ENCODE measurements around the gene ZNF710. TPM values are rescaled to one million over a fixed set of nuclear protein-coding genes. Genes with fewer than 3 reads are reported as not detected.

ZNF710 gene
- total RNA-seq, 3 donors from 2014 or later = 30.9 to 42.7 (median 40.2) TPM

GRCh38 chr15:89998141-89998661, 2.9 kb upstream of the ZNF710 start:
- Histone ChIP-seq H3K36me3 (ENCODE audit: low read depth) (no peaks in the 10 kb centered on the region), H3K9me3 (no peaks in the 10 kb centered on the region), H3K4me3 (no peak overlapping the region), H3K4me1 (ENCODE audit: low read depth) (peaks cover 20% of the 10 kb centered on the region)
- no peak for TF ChIP-seq CTCF (IDR thresholded peaks at IDR 0.05)
- DNase-seq (no peak), ATAC-seq (peak; percentile 35)
- intact Hi-C loops (cut with DNase I, micrococcal nuclease) = no loop called here

GRCh38 chr15:89998923-89999675, 2.0 kb upstream of the ZNF710 start:
- DNase-seq (no peak), ATAC-seq (no peak)
- no peaks in the 10 kb centered on the region for H3K9me3 ChIP-seq
- intact Hi-C loops (cut with DNase I, micrococcal nuclease) = no loop called here
- H3K36me3 ChIP-seq (ENCODE audit: low read depth) = no peaks in the 10 kb centered on the region
- no peak for TF ChIP-seq CTCF (IDR thresholded peaks at IDR 0.05)
- no peak overlapping the region for H3K4me3 ChIP-seq
- H3K4me1 ChIP-seq (ENCODE audit: low read depth) = peaks cover 27% of the 10 kb centered on the region

GRCh38 chr15:89999676-90000185, 1.4 kb upstream of the ZNF710 start:
- DNase-seq (peak in 2 of 3 donors; percentile 58 to 64), ATAC-seq (peak; percentile 41)
- intact Hi-C loops (cut with DNase I, micrococcal nuclease) = no loop called here
- Histone ChIP-seq H3K36me3 (ENCODE audit: low read depth) (no peaks in the 10 kb centered on the region), H3K4me1 (ENCODE audit: low read depth) (peaks cover 34% of the 10 kb centered on the region), H3K9me3 (no peaks in the 10 kb centered on the region), H3K4me3 (no peak overlapping the region)
- no peak for TF ChIP-seq CTCF (IDR thresholded peaks at IDR 0.05)

- H3K36me3 ChIP-seq (ENCODE audit: low read depth) = no peaks in the 10 kb centered on the region
- intact Hi-C loops (cut with DNase I, micrococcal nuclease) = no loop called here
- ATAC-seq (peak; percentile 47), DNase-seq (peak; percentile 66 to 82 (median 81))
- H3K9me3 ChIP-seq = no peaks in the 10 kb centered on the region
- TF ChIP-seq CTCF (IDR thresholded peaks at IDR 0.05) = no peak
- H3K4me3 ChIP-seq = peak overlapping the region; percentile 65
- peaks cover 39% of the 10 kb centered on the region for H3K4me1 ChIP-seq (ENCODE audit: low read depth)
Observed at GRCh38 chr15:90000186-90001001, 730 bp upstream of the ZNF710 start.

- H3K4me1 ChIP-seq (ENCODE audit: low read depth) = peaks cover 44% of the 10 kb centered on the region
- H3K4me3 ChIP-seq = peak overlapping the region; percentile 65
- intact Hi-C loops (cut with DNase I, micrococcal nuclease) = no loop called here
- no peak for TF ChIP-seq CTCF (IDR thresholded peaks at IDR 0.05)
- H3K9me3 ChIP-seq = no peaks in the 10 kb centered on the region
- peak; percentile 77 to 84 (median 84) for DNase-seq
- no peaks in the 10 kb centered on the region for H3K36me3 ChIP-seq (ENCODE audit: low read depth)
- peak; percentile 37 for ATAC-seq
Observed at GRCh38 chr15:90001683-90002427, 731 bp downstream of the ZNF710 start.
